Progenitor cell of endocrine pancreas (in vitro differentiated cells): ENCODE data around the gene TOMM20. TPM values are rescaled to one million over a fixed set of nuclear protein-coding genes. Genes with fewer than 3 reads are reported as not detected.

Experiments
- DNase-seq: peaks from one replicate; pipeline ENCODE4 v3.0.0; 2021; ENCODE audit warnings: low spot score; ENCODE audit not compliant: unreplicated experiment
- H3K27ac Mint-ChIP-seq: 2 replicates; pipeline ENCODE4 v1.8.0; 2021; ENCODE audit warnings: mild to moderate bottlenecking, moderate library complexity, mixed read lengths
- H3K27me3 Mint-ChIP-seq: 2 replicates; pipeline ENCODE4 v1.8.0; 2021; ENCODE audit warnings: mixed read lengths
- H3K36me3 Mint-ChIP-seq: 2 replicates; pipeline ENCODE4 v1.8.0; 2022; ENCODE audit warnings: mixed read lengths; ENCODE audit not compliant: insufficient read depth
- H3K4me1 Mint-ChIP-seq: 2 replicates; pipeline ENCODE4 v1.8.0; 2021; ENCODE audit warnings: low read depth, mixed read lengths
- H3K4me3 Mint-ChIP-seq: 2 replicates; pipeline ENCODE4 v1.8.0; 2021; ENCODE audit warnings: low read depth, mild to moderate bottlenecking, moderate library complexity, mixed read lengths
- H3K9me3 Mint-ChIP-seq: 2 replicates; pipeline ENCODE4 v1.8.0; 2021; ENCODE audit warnings: low read depth, mixed read lengths
- CTCF ChIP-seq: fragments of 200-600 bp; sonication (generic); IDR thresholded peaks from one replicate; pipeline ENCODE4 v1.5.0; 2021; ENCODE audit warnings: antibody characterized with exemption, mild to moderate bottlenecking; ENCODE audit not compliant: unreplicated experiment
- total RNA-seq: library from RNA; stranded (reverse); gene quantifications from 2 replicates; pipeline ENCODE4 v1.2.1, GENCODE V29; 2021

Gene TOMM20
- total RNA-seq, 1 donor from 2014 or later: 110 TPM

GRCh38 chr1:235060607-235061470 is 67.8 kb downstream of the TOMM20 start:
- peak overlapping the region; percentile 97 for H3K27ac Mint-ChIP-seq
- no peak for DNase-seq
- H3K27me3 Mint-ChIP-seq: no peaks in the 10 kb centered on the region
- H3K9me3 Mint-ChIP-seq: no peaks in the 10 kb centered on the region
- H3K4me1 Mint-ChIP-seq: peaks cover 44% of the 10 kb centered on the region
- no peak for TF ChIP-seq CTCF
- H3K36me3 Mint-ChIP-seq: peaks cover 4% of the 10 kb centered on the region
- peak overlapping the region; percentile 36 for H3K4me3 Mint-ChIP-seq

Other genes with a start within 250 kb of the TOMM20 start
- 68.4 and 75.0 TPM in 2 replicates for gene RBM34, start 32.4 kb upstream of the TOMM20 start, total RNA-seq
- gene ARID4B, start 199.3 kb upstream of the TOMM20 start, total RNA-seq: 66.5 and 68.8 TPM in 2 replicates
- gene GGPS1, start 199.7 kb upstream of the TOMM20 start, total RNA-seq: 43.3 and 50.6 TPM in 2 replicates
- gene TBCE, start 238.6 kb upstream of the TOMM20 start, total RNA-seq: 37.5 and 40.7 TPM in 2 replicates